ENCODE data around the gene ZNF804B.

ZNF804B gene

DNA sequence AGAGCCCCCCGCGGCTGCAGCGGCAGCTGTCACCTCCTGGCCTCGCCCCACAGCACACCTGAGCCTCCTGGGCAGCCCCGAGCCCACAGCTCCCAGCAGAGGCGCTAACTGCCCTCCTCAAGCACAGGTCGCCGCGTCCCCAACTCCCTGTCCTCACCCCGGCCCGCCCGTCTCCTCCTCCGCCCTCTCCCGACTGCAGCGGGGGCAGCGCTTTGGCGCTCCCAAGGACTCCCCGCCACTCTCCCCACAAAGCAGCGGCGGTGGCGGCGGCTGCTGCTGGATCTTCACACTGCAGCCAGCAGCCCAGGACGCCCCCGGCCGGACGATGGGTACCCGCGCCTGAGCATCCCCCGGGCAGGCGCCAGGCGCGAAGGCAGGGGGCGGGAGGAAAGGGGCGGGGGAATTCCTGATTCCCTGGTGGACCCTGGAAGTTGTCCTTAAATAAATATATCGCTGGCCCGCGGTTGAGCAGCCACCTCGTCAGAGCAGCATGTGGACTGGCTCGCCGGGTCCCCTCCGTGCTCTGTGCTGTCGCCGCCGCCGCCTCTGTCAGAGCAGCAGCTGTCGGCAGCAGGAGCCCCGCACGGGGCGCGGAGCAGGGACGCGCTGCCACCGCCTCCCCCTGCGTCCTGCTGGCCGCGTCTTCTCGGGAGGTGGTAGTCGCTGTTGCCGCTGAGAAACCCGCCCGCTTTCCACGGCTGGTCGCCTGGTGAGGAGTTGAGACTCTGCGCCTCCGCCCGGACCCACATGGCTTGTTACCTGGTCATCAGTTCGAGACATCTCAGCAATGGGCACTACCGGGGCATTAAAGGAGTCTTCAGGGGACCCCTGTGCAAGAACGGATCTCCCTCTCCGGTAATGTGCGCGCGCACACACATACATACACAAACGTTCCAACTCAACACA is at the start of gene ZNF804B:
TSS of gene ZNF804B (plus strand) at position 471 of the 906 bp plus-strand sequence. CDS start at position 748, 277 bp downstream.
- DNase-seq = peak; percentile 7

DNA sequence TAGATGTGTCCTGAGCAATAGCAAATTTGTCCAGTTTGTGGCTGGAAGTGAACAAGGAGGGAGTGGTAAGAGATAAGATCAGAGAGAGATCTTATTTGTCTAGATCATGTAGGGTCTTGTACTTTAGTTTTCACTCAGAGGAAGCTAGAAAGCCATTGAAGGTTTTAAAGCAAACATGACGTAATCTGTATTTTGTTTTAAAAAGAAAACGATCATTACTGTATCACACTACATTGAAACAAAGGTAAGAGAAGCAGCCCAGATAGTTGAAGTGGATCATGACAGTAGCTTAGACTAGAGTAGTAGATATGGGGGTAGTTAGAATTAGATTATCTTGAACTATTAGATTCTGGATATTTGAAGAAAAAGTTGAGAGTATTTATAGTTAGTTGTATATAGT is 23.6 kb upstream of the ZNF804B start:
- no peak for DNase-seq

DNA sequence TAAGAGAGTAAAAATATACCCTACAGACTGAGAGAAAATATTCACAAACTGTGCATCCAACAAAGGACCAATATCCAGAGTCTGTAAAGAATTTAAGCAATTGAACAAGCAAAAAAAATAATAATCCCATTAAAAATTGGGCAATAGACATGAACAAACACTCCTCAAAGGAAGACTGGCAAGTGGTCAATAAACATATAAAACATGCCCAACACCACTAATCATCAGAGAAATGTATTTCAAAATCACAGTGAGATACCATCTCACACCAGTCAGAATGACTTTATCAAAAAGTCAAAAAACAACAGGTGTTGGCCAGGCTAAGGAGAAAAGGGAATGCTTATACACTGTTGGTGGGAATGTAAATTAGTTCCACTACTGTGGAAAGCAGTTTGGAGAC is 21.9 kb upstream of the ZNF804B start:
- no peak for DNase-seq

DNA sequence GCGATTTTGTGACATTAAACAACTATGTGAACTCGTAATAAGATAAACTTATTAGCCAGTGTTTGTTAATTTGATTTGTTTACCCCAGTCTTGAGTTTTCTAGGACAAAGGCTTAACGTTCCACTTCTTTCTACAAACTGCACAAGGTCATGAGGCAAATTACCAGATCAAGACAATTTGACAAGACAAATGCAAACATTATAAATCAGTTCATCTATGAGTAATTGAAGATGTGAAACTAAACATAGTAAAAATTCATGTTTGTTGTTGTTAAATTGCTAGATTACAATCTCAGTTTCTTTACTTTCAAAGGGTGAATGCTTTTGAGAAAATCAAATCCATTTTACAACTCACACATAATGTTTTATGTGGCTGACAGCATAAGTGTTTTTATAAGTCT is 13.4 kb upstream of the ZNF804B start:
- DNase-seq = no peak

DNA sequence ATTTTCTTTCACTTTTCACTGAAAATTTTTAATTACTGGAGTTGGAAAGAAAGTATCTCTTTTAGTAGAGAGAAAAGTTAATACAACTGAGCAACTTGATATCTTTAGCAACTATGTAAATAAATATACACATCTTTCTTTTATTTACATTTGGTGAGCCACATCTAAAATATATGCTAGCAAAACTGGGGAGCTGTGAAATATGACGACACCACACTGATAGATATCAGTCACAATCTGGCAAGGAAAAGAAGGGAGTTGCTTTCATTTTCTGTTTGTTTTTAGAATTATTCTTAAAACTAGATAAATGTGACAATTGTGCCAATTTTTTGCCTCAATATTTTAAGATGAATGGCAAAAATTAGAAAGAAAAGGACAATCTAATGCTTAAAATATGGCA is 2.7 kb upstream of the ZNF804B start:
- no peak for DNase-seq

DNA sequence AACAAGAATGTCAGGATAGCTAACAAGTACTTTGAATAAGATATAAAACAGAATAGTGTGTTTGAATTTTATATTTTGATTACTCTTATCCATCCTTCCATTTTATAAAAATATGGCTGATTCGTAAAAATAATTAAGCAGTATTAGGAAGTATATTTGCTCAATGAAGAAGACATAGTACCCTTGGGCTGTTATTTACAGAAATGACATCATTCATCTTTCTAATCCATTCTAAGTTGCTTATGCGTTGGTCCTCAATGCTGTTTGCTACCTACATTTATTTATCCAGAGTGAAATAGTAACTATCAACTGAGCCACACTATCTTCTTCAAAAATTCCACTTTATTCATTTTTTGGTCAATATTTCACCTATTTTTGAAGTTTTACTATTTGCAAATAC is 2.1 kb upstream of the ZNF804B start:
- no peak for DNase-seq

DNA sequence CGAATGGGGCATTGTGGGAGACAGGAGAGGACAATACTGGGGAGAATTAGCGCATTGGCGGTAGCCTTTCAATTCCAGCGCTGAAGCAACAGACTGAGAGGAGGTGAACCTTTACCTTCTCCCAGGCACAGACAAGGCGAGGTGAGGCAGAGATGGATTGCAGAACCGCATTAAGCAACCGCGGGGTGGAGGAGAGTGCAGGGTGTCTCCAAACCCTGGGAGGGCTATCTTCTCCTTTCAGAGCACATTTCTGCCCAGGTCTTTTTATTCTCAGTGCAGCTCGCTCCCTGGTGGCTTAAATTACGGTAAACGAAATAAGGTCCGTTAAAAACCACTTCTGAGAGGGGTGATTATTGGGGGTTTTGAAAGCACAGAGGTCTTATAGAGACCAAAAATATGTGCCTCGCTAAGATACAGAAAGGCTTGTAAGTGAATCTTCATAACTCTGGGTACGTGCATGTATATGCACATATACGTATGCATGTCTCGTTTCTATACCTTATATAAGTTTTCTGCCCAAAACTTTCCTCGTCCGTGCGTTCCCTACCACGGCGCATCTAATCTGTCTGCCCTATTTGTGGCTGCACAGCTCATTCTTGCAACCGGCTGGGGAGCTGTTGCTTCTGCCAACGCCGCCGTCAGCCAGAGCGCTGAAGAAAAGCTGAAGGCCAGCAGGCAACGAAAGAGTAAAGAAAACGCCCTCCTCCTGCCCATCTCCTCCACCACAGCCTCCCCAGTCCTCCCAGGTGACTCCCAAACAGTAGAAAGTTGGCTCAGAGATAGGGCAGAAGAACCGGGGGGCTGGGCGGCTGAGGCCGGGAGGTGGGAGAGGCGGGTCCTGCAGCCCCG is 895 bp upstream of the ZNF804B start:
- peak; percentile 22 for DNase-seq

DNA sequence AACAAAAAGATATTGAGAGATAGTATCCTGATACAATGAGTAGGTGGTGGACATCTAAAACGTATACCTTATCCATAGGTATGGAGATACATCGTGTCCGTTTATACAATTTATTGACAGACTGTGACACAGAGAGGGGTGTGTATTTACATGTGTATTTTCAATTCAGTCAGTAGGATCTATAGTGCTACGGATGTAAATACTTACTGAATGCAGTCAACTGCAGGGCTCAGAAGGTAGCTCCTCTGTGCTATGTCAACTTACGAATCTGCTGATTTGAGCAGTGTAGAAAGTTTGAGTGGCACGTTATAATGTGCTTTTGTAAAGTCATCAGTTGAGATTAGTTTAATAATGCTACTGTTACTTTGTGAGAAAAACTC is 626 bp downstream of the ZNF804B start:
- DNase-seq = no peak

DNA sequence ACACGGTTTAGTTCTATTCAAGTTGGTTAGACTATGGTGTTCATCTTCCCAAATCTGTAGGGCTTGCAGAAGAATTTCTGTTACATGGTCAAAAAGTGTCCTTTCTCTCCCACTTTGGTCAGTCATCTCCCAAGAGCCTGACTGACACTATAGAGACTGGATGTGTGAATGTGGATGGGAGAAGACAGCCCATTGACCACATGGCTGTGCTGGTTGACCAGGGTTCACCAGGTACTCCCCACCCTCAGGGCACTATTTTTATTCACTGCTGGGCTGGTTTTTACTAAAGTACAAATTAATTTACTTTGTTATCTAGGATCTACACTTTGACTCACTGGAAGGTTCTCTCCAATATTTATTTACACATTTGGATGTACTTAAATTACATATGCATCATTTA is 2.3 kb downstream of the ZNF804B start:
- DNase-seq = no peak

GRCh38 chr7:88771417-88771816 is 11.9 kb downstream of the ZNF804B start:
- DNase-seq = no peak

DNA sequence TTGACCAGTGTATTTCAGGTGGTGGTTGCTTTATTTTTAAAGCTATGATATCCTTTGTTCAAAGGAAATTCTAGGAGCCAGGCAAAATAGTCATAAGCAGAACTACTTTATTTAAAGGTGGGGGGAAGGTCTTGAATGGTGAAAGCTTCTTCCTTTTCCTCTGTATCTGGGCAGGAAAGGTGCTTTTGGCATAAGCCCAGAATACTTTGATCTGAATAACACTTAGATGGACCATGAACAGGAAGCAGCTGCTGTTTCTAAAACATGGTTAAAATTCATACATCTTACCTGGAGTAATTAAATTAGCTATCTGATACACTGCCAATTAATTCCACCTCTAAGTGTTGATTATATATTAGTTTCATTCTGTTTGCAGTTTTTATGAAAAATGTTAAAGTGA is 13.3 kb downstream of the ZNF804B start:
- DNase-seq = no peak

DNA sequence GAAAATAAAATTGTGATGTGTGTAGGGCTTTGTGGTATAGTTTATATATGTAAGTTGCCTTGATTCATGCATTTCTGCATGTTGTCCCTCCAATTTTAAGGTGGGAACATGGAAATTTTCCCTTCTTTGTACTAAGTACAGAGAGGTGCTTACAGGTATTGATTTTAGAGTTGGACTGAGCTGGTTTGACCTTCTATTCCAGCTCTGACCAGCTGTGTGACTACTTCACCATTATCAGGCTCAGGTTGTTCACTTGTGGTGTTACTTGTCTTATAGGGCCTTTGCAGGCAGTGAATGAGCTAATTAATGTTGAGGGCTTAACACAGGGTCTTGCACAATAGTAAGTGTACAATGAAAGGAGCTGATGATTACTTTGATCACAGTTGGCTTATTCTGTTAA is 16.3 kb downstream of the ZNF804B start:
- no peak for DNase-seq

DNA sequence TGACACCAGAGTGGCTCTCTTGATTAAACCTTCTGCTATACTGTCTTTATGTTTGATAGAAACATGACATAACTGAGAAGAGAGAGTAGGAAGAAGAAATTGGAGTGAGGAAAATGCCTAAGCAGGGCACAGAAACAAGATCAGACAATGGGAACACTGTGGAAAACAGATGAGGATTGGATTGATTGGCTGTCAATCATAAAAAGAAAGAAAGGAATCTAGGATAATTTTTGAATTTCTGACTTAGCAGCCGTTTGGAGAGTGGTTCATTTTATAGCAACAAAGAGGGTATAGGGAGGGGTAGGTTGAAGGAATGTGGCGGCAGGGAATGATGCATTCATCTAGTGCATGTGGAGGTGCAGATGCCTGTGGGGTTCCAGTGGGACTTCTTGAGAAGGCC is 28.3 kb downstream of the ZNF804B start:
- DNase-seq = no peak

DNA sequence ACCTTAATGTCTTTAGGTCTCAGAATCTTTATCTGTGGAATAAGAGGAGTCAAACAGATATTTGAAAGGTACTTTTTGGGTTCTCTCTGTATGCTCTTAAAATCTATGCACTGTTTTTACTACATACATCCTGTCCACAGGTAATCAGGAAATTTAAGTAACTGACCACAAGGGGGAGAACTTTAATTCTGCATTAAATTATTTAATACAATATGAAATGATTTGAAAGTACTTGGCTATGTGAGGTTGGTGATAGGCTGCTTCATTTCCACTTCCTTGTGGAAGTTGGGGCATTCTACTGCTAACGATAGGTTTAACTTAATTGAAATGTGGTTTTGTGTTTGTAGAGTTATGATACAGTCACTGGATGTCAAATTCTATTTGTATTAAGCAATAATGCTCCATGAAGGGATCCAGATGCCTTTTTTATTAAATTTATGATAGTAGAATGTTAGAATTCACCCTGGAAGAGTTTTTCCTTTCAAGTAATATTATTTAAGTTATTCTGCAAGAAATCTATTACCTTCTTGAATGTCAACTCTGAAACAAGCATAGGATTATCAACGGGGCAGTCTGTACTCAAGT is 30.1 kb downstream of the ZNF804B start:
- peak; percentile 67 for DNase-seq

GRCh38 chr7:88791891-88792290 is 32.4 kb downstream of the ZNF804B start:
- no peak for DNase-seq

- no peak for DNase-seq
Observed at GRCh38 chr7:88792361-88792760, 32.9 kb downstream of the ZNF804B start.

DNA sequence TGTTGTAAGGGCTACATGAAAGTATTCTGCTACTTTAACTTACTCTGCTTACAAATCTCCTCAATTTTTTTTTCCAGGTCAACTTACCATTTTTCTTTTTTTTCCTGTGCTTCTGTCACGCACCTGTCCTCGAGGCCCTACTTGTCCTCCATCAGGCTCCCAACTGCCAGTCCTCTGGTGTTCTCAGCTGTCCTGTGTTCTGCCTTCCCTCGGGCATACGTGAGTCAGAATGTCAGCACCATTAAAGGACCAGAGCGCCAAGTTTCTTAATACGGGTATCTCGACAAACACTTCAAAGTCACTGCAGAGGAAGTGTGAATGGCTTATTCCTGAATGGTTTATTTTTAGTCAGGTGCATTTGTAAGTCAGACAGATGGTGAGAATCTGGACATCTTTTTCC is 36.1 kb downstream of the ZNF804B start, which contains the start of gene TEX47:
TSS of gene TEX47 (minus strand) at position 185 of the 400 bp plus-strand sequence. CDS start 795 bp downstream, outside the sequence.
- DNase-seq = no peak

GRCh38 chr7:88801046-88801445 is 41.5 kb downstream of the ZNF804B start:
- DNase-seq = no peak

- no peak for DNase-seq
Observed at GRCh38 chr7:88806280-88807037, 47.0 kb downstream of the ZNF804B start.

- DNase-seq = no peak
Observed at GRCh38 chr7:88818552-88818951, 59.1 kb downstream of the ZNF804B start.

- DNase-seq = no peak
Observed at GRCh38 chr7:88826222-88826621, 66.7 kb downstream of the ZNF804B start.

GRCh38 chr7:88835147-88835728 is 75.7 kb downstream of the ZNF804B start:
- DNase-seq = peak; percentile 66

All from hematopoietic multipotent progenitor cell treated with erythropoietin and hydrocortisone succinate and interleukin-3 and kit ligand, for 6 days (in vitro differentiated cells).